ENCODE data around the gene BICD1.

- TF ChIP-seq ZC3H11A (IDR thresholded peaks at IDR 0.05) (no peak), POLR2A (IDR thresholded peaks at IDR 0.05; ENCODE audit: low read length) (no peak), RAD21 (conservative IDR thresholded peaks at IDR 0.05 in 1 of 2, IDR thresholded peaks at IDR 0.05 in 1 of 2) (no peak), CTCF (IDR thresholded peaks at IDR 0.05) (no peak)
Measured at GRCh38 chr12:32281098-32281497, 174.5 kb downstream of the BICD1 start.
